Measurements from ENCODE around the gene ARID4B.
"Not testable (repeated sequence)": the region's sequence is repeated elsewhere in the genome, so short reads cannot be mapped to it uniquely, and the experiment has no call there.

ARID4B gene, protein sequence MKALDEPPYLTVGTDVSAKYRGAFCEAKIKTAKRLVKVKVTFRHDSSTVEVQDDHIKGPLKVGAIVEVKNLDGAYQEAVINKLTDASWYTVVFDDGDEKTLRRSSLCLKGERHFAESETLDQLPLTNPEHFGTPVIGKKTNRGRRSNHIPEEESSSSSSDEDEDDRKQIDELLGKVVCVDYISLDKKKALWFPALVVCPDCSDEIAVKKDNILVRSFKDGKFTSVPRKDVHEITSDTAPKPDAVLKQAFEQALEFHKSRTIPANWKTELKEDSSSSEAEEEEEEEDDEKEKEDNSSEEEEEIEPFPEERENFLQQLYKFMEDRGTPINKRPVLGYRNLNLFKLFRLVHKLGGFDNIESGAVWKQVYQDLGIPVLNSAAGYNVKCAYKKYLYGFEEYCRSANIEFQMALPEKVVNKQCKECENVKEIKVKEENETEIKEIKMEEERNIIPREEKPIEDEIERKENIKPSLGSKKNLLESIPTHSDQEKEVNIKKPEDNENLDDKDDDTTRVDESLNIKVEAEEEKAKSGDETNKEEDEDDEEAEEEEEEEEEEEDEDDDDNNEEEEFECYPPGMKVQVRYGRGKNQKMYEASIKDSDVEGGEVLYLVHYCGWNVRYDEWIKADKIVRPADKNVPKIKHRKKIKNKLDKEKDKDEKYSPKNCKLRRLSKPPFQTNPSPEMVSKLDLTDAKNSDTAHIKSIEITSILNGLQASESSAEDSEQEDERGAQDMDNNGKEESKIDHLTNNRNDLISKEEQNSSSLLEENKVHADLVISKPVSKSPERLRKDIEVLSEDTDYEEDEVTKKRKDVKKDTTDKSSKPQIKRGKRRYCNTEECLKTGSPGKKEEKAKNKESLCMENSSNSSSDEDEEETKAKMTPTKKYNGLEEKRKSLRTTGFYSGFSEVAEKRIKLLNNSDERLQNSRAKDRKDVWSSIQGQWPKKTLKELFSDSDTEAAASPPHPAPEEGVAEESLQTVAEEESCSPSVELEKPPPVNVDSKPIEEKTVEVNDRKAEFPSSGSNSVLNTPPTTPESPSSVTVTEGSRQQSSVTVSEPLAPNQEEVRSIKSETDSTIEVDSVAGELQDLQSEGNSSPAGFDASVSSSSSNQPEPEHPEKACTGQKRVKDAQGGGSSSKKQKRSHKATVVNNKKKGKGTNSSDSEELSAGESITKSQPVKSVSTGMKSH (N-terminal part only)

DNA sequence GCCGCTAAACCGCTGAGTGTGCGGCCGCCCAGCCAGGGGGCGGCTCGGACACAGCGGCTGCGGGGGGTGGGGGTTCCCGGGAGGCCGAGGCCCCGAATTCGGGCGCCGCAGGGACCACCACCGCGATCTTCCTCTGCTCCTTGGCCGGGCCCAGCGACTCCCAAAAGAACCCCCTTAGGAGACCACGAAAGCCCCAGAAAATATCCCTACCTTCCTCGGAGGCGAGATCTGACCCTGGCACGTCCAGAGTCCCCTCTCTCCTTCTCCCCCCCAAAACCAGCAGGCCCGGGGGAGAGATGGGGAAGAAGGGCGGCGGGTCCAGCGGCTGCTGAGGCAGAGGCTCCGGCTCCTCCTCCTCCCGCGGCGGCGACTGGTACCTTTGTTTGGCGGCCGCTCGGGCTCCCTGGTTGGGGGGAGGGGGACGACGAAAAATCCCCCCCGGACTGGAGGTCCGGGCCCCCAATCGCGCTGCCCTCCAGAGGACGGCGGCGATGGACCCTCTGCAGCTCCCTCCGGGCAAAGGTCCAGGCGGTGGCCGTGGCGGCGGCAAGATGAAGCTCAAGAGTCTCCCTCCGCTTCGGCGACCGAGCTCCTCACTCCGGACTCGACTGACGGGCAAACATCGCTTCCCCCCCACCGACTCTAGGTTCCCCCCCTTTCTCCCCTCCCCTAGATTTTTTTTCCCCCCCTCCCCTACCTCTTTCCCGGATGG, at the start of gene ARID4B:
ARID4B (minus strand) TSS at position 621 of the 712 bp plus-strand sequence. CDS start 1,260 bp downstream, outside the sequence.
- DNase-seq (ENCODE audit: low read depth in 2 of 3, low spot score in 2 of 3), result peak in 1 of 3 experiments; percentile 41

DNA sequence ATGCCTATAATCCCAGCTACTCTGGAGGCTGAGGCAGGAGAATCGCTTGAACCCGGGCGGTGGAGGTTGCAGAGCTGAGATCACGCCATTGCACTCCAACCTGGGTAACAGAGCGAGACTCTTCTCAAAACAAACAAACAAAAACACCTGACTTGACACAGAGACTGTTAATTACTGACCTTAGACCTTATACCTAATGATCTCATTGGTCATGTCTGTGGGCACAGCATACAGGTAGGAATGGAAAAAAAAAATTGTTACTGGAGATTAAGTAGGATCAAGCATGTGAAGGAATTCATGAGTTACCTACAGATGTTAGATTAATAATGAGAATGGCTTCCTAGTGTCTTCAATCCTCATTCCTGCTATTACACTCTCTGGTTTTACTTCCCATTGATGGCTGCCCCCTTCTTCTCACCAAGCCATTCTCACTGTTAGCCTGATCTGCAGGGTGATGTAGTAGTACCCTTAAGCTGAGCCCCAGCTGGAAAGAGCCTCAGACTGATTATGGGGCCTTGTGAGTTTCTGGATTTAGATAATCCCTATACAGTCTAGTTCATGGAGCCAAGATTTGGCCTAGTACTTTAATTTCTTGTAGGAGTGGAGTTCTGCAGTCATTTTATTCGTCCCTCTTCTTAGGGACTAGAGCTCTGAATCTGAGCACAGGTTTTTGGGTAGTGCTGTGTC, 48.1 kb upstream of the ARID4B start:
- no peak for DNase-seq (ENCODE audit: low read depth in 2 of 3, low spot score in 2 of 3)

DNA sequence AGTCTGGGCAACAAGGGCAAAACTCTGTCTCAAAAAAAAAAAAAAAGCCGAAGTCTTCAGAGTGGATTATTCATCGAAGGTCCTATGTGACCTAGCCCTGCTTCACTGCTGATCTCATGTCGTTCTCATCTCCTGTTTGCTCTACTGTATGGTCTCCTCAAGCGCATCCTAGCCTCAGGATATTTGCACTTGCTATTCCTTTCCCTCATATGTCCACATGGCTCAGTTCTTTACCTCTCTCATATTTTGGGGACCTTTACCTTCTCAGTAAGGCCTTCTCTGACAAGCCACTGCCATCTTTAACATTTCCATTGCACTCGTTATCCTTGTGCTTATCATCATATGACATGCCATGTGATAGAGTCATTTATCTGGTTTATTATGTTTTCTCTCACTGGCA, 41.8 kb upstream of the ARID4B start:
- DNase-seq (ENCODE audit: low read depth in 2 of 3, low spot score in 2 of 3), result no peak

DNA sequence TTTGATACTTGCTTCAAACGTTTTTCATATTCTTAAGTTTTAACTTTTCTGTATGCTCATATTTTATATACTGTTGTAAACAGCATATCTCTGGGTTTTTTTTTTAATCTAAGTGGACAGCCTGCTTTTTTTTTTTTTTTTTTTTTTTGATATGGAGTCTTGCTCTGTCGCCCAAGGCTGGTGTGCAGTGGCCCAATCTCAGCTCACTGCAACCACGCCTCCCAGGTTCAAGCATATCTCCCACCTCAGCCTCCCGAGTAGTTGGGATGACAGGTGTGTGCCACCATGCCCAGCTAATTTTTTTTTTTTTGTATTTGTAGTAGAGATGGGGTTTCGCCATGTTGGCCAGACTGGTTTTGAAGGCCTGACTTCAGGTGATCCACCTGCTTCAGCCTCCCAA, 40.4 kb upstream of the ARID4B start:
- no peak for DNase-seq (ENCODE audit: low read depth in 2 of 3, low spot score in 2 of 3)

DNA sequence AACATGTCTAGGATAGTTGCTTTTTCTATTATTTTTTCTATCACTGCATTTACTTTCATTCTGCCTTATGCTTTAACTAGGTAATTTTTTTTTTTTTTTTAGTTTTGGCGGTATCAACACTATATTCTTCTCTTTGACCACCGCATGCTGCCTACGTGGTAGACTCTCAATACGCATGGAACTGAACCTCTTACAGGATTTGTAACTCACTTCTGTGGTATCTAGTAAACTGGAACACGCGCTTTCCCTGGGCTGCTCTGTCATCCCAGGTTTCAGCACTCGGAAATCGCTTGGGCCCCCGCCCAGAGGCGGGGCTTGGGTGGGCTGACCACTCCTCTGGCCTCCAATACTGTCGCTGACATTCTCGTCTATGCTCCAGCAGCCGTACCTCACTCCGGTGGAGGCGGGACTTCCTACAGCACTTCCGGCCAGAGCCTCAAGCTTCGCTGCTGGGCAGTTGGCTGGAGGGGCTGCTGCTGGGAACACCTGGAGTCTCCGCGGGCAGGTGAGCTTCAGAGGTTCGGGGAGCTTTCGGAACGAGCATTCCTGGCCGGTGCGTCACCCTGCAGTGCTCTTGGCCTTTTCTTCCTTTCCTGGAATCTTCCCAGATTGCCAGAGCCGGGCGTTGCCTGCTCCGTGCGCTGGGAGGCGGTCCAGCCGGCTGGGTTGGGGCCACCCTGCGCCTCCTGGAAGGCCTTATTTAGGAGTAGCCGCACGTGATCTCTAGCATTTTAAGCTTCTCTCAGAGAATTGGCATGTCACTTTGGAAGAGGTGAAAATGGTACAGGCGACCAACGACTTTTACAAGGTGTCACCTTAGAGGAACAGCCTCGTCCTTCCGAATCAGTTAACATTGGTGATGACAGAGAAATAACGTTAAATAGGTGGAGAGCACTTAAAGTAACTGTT, 39.3 kb upstream of the ARID4B start, which contains the start of gene TBCE:
TBCE (plus strand) TSS at position 428 of the 909 bp plus-strand sequence. CDS start 12,623 bp downstream, outside the sequence.
- DNase-seq (ENCODE audit: low read depth in 2 of 3, low spot score in 2 of 3), result peak; percentile 65 to 78 (median 67)

DNA sequence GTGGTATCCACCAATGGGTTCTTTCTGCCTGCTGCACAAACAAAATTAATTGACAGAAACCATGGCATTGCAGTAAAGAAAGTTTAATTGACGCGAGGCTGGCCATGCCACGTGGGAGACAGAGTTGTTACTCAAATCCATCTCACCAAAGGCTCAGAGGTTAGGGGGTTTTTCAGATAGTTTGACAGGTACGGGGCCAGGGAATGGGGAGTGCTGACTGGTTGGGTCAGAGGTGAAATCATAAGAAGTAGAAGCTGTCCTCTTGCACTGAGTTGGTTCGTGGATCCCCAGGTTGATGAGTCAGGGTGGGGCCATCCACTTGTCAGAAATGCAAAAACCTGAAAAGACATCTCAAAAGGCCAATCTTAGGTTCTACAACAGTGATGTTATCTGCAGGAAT, 38.3 kb upstream of the ARID4B start:
- DNase-seq (ENCODE audit: low read depth in 2 of 3, low spot score in 2 of 3), result peak in 1 of 3 experiments; percentile 11

DNA sequence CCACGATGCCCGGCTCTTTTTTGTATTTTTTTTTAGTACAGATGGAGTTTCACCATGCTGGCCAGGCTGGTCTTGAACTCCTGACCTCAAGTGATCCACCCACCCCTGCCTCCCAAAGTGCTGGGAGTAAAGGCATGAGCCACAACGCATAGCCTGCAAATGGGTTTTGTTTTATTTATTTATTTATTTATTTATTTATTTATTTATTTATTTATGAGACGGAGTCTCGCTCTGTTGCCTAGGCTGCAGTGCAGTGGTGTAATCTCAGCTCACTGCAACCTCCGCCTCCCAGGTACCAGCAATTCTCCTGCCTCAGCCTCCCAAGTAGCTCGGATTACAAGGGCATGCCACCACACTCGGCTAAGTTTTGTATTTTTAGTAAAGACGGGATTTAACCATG, 36.2 kb upstream of the ARID4B start:
- not testable (repeated sequence) for DNase-seq (ENCODE audit: low read depth in 2 of 3, low spot score in 2 of 3)

DNA sequence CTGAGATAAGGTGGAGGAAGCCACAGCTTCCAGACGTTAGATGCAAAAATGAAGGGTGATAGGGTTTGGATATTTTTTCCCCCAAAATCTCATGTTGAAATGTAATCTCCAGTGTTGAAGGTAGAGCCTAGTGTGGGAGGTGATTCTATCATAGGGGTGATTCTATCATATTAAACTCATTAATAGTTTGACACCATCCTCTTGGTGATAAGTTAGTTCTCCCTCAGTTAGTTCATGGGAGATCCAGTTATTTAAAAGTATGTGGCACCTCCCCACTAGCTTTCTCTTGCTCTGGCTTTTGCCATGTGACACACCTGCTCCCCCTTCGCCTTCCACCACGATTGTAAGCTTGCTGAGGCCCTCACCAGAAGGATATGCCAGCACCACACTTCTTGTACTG, 30.9 kb upstream of the ARID4B start:
- DNase-seq (ENCODE audit: low read depth in 2 of 3, low spot score in 2 of 3), result no peak

DNA sequence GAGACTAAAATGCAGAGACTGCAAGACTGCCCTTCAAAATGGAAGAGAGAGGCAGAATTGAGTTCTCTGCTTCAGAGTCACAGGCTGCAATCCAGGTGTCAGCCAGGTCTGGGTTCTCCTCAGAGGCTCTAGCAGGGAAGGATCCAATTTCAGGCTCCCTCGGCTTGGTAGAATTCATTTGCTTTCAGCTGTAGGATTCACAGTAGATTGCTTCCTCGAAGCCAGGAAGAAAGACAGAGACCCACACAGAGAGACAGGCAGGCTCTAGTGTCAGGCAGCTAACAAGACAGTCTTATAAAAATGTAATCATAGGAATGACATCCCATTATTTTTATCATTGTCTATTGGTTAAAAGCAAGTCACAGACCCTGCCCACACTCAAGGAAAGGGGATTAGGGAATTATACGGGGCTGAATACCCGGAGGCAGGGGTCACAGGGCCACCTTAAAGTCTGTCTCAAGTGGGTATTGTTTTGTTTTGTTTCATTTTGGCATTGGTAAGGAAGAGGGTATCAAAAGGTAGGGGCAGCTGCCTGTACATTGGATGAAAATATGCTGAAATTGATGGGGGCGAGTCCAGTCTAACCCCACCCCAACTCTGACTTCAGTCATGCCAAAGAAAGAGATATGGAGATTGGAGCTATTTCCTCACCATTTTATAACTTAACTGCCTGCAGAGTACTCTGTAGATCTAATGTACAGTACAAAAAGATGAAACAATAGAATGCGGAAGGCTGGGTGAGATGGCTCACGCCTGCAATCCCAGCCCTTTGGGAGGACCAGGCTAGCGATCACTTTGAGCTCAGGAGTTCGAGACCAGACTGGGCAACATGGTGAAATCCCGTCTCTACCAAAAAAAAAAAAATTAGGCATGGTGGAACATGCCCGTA, 29.8 kb upstream of the ARID4B start:
- DNase-seq (ENCODE audit: low read depth in 2 of 3, low spot score in 2 of 3), result no peak

DNA sequence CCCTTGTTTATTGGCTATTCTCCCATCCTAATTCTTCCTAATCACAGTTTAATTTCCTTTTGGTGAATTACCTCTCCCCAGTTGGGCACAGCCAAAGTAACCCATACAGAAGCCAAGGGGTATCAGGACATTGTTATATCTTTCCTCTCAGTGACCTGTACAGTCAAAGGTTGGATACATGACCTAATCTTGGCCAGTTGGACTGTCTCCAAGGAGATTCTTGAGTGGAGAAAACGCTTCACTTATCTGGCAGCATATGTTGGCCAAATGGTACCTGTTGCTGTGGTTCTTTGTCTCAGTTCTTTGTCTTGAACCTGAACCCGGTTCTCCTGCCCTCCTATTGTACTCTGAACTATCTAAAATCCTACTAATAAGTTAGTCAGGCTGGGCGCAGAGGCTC, 23.9 kb upstream of the ARID4B start:
- DNase-seq (ENCODE audit: low read depth in 2 of 3, low spot score in 2 of 3), result no peak

DNA sequence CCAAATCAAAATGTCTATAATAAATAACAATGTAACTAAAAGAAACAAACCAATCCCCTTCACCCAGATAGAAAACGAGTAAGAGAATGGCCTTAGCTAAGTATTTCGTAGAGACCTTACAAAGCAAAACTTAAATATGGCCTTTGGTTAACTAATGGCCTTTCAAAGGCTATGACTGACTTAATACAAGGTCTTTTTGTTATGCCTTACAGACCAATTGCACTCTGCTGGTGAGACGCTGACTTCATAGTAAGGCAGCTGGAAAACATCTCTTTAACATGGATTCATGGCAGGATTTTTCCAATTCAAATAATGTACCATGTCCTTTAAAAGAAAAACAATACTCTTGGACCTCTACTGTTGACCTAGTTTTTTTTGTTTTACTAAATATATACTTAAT, 23.5 kb upstream of the ARID4B start:
- DNase-seq (ENCODE audit: low read depth in 2 of 3, low spot score in 2 of 3), result no peak

DNA sequence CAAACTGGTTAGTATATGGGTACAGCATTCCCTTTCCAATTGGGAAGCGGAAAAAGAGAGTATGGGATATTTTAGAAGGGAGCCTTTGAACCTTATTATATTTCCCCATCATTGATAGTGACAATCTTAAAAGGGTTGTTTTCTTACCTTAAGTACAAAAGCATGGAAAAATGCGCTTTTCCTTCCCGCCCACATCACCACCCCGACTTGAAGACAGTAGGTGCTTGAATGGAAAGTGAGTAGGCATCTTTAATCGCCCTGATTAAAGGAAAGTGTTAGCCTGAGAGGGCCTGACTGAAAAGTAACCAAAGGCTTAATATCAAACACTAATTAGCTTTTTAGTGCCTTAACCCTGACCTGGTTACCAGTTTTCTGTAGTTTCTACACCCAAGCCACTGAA, 15.7 kb upstream of the ARID4B start:
- DNase-seq (ENCODE audit: low read depth in 2 of 3, low spot score in 2 of 3), result no peak

DNA sequence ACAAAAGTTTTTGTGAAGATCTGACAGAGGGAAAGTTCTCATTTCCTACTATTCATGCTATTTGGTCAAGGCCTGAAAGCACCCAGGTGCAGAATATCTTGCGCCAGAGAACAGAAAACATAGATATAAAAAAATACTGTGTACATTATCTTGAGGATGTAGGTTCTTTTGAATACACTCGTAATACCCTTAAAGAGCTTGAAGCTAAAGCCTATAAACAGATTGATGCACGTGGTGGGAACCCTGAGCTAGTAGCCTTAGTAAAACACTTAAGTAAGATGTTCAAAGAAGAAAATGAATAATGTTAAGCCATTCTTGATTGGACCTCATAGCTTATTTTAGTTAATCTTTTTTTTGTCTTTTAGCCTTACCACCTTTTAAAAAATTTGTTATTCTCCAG, 14.5 kb upstream of the ARID4B start:
- DNase-seq (ENCODE audit: low read depth in 2 of 3, low spot score in 2 of 3), result no peak

DNA sequence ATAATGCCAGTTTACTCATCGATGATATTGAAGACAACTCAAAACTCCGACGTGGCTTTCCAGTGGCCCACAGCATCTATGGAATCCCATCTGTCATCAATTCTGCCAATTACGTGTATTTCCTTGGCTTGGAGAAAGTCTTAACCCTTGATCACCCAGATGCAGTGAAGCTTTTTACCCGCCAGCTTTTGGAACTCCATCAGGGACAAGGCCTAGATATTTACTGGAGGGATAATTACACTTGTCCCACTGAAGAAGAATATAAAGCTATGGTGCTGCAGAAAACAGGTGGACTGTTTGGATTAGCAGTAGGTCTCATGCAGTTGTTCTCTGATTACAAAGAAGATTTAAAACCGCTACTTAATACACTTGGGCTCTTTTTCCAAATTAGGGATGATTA, 14.1 kb upstream of the ARID4B start:
- DNase-seq (ENCODE audit: low read depth in 2 of 3, low spot score in 2 of 3), result no peak

DNA sequence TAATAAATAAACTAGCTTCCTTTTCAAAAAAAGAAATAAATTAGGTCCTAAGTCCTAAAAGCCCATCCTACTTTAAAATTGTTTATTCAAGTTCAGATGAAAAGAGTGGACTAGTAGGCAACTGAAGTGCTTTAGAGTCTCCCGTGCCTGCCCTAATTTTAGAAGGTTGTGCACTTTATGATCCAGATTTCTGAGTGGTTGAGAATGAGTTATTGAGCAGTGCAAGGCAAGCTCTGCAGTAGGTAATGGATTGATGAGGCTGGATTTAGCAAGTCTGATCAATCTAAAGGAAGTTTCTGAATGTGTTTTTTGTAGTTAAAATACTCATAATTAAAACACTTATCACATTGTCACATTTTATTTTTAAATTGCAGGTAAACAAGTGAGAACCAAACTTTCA, 13.4 kb upstream of the ARID4B start:
- no peak for DNase-seq (ENCODE audit: low read depth in 2 of 3, low spot score in 2 of 3)

DNA sequence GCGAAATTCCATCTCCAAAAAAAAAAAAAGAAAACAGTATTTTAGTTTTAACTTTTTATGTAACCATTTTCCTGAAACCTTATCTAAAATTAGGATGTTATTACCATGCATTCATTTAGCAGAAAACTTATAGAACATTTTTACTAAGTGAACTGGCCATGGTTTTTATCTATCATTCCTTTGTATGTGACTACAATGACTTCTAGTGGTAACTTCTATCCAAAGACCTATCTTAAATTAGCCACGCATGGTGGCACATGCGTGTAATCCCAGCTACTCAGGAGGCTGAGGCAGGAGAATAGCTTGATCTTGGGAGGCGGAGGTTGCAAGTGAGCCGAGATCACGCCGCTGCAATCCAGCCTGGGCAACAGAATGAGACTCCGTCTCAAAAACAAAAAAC, 11.8 kb upstream of the ARID4B start:
- DNase-seq (ENCODE audit: low read depth in 2 of 3, low spot score in 2 of 3), result no peak

DNA sequence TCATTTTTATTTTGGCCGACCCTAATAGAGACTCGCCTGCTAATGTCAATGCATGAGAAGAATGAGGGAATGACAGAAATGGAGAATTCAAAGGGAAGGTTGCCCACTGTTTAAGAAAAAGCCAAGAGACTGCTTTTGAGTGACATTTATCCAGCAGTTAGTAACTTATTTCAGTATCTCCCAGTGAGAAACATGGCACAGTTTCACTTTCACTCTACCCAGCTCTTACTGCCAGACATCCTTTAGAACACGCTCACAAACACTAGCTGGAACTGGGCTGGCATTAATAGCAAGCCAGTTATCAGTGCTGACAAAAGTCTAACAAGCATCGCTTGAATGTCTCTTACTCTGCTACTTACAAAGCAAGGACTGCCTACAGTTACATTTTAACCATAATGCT, 8.9 kb upstream of the ARID4B start:
- no peak for DNase-seq (ENCODE audit: low read depth in 2 of 3, low spot score in 2 of 3)

DNA sequence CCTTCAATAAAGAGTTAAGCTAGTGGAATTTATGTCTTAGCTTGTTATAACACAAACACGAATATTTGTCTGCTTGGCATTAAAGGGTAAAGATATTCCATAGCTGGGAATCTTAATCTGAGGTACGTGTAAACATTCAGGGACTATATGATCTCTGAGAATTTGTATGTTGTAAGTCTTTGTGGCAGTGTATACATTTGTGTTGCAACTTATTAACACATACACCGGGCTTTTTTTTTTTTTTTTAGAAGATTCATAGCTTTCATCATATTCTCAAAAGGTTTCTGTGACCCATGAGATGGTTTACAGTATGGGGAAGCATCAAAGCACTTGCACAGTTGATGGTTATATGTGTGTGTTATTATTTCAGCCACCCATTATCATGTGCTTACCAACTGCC, 3.4 kb upstream of the ARID4B start:
- no peak for DNase-seq (ENCODE audit: low read depth in 2 of 3, low spot score in 2 of 3)

Measured in activated CD8-positive, alpha-beta memory T cell treated with anti-CD3 and anti-CD28 coated beads for 48 hours (primary cell).